Measurements from ENCODE around the gene SSPN. TPM values are rescaled to one million over a fixed set of nuclear protein-coding genes. Genes with fewer than 3 reads are reported as not detected.

Gene SSPN
- total RNA-seq, 2 donors from 2014 or later: 1.3 to 3.7 TPM

GRCh38 chr12:26298785-26299621, 103.6 kb downstream of the SSPN start:
- Histone ChIP-seq H3K4me1 (ENCODE audit: control insufficient read depth, insufficient read depth, low read length) (no peaks in the 10 kb centered on the region), H3K36me3 (ENCODE audit: control insufficient read depth, insufficient read depth, low read length) (no peaks in the 10 kb centered on the region), H3K27me3 (ENCODE audit: control insufficient read depth, insufficient read depth, low read length, poor library complexity, severe bottlenecking) (no peaks in the 10 kb centered on the region), H3K9me3 (ENCODE audit: control insufficient read depth, low read length) (no peaks in the 10 kb centered on the region), H3K9ac (ENCODE audit: extremely low read depth, low read length, poor library complexity, severe bottlenecking) (no peak overlapping the region), H3K4me3 (ENCODE audit: low read length) (no peak overlapping the region), H3K27ac (ENCODE audit: low read depth, low read length) (no peak overlapping the region)
- no peak overlapping the region for H3K27ac Mint-ChIP-seq
- H3K36me3 Mint-ChIP-seq (ENCODE audit: low read depth): no peaks in the 10 kb centered on the region
- no peaks in the 10 kb centered on the region for H3K9me3 Mint-ChIP-seq
- H3K4me1 Mint-ChIP-seq: peaks cover 10% of the 10 kb centered on the region
- DNase-seq: no peak
- no peak overlapping the region for H3K4me3 Mint-ChIP-seq
- TF ChIP-seq, protein P1, sequence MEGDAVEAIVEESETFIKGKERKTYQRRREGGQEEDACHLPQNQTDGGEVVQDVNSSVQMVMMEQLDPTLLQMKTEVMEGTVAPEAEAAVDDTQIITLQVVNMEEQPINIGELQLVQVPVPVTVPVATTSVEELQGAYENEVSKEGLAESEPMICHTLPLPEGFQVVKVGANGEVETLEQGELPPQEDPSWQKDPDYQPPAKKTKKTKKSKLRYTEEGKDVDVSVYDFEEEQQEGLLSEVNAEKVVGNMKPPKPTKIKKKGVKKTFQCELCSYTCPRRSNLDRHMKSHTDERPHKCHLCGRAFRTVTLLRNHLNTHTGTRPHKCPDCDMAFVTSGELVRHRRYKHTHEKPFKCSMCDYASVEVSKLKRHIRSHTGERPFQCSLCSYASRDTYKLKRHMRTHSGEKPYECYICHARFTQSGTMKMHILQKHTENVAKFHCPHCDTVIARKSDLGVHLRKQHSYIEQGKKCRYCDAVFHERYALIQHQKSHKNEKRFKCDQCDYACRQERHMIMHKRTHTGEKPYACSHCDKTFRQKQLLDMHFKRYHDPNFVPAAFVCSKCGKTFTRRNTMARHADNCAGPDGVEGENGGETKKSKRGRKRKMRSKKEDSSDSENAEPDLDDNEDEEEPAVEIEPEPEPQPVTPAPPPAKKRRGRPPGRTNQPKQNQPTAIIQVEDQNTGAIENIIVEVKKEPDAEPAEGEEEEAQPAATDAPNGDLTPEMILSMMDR (conservative IDR thresholded peaks at IDR 0.05): peak; percentile 53
- 89 to 94% methylated on average over 4 to 6 of the region's 6 CpGs for WGBS, 2 experiments (ENCODE audit: insufficient coverage in 1 of 2, insufficient read length in 1 of 2)
- no peaks in the 10 kb centered on the region for H3K27me3 Mint-ChIP-seq (ENCODE audit: insufficient read depth)

DNA sequence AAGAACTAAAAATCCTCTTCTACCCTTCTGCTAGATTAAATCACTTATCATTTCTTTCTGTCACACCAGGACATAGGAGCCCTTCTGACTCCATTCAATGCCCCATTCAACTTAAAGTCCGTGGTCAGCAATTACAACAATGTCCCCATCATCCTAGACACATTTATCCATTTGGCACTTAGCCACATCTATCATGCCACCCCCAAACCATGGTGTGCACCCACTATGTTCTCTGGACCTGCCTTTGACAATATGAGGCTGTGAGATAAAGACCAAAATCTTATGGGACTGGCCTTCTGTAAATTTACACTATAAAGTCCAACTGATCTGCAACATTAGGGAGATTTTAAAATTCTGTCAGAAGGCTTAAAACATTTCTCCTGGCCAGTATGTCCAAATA, 104.4 kb downstream of the SSPN start:
- H3K36me3 Mint-ChIP-seq (ENCODE audit: low read depth): no peaks in the 10 kb centered on the region
- H3K4me3 Mint-ChIP-seq: no peak overlapping the region
- no peak overlapping the region for H3K27ac ChIP-seq (ENCODE audit: low read depth, low read length)
- no peaks in the 10 kb centered on the region for H3K9me3 Mint-ChIP-seq
- H3K9me3 ChIP-seq (ENCODE audit: control insufficient read depth, low read length): no peaks in the 10 kb centered on the region
- no peak for DNase-seq
- TF ChIP-seq, protein P1 (conservative IDR thresholded peaks at IDR 0.05): no peak
- 86 to 90% methylated on average over 1 of the region's 1 CpG for WGBS, 2 experiments (ENCODE audit: insufficient coverage in 1 of 2, insufficient read length in 1 of 2)
- H3K4me1 Mint-ChIP-seq: peaks cover 10% of the 10 kb centered on the region
- no peaks in the 10 kb centered on the region for H3K36me3 ChIP-seq (ENCODE audit: control insufficient read depth, insufficient read depth, low read length)
- H3K9ac ChIP-seq (ENCODE audit: extremely low read depth, low read length, poor library complexity, severe bottlenecking): no peak overlapping the region
- no peak overlapping the region for H3K4me3 ChIP-seq (ENCODE audit: low read length)
- no peak overlapping the region for H3K27ac Mint-ChIP-seq
- H3K4me1 ChIP-seq (ENCODE audit: control insufficient read depth, insufficient read depth, low read length): no peaks in the 10 kb centered on the region
- no peaks in the 10 kb centered on the region for H3K27me3 Mint-ChIP-seq (ENCODE audit: insufficient read depth)
- no peaks in the 10 kb centered on the region for H3K27me3 ChIP-seq (ENCODE audit: control insufficient read depth, insufficient read depth, low read length, poor library complexity, severe bottlenecking)

Other genes with a start within 250 kb of the SSPN start
- 100 to 1,000 TPM in 1 of 2 donors, 10 to 100 TPM in 1; 87.0 to 183 TPM for gene RASSF8, start 236.9 kb upstream of the SSPN start, total RNA-seq
- gene BHLHE41, start 70.5 kb upstream of the SSPN start, total RNA-seq: 1 to 10 TPM in 1 of 2 donors, under 1 TPM in 1; 0.11 to 3.5 TPM